Stimulated activated CD4-positive, alpha-beta T cell treated with anti-CD3 and anti-CD28 coated beads, Interleukin-1b, Interleukin-23, amount 100 ng/mL, for 1 hour (primary cell): Measurements from ENCODE around the gene SUSD3.
"Not testable (repeated sequence)": the region's sequence is repeated elsewhere in the genome, so short reads cannot be mapped to it uniquely, and the experiment has no call there.

Source experiments
- DNase-seq, 2 donors: peaks; one replicate each; pipeline ENCODE4 v3.0.0-alpha.2; 2020; ENCODE audit warnings: low read depth in 2 of 2

SUSD3 gene

DNA sequence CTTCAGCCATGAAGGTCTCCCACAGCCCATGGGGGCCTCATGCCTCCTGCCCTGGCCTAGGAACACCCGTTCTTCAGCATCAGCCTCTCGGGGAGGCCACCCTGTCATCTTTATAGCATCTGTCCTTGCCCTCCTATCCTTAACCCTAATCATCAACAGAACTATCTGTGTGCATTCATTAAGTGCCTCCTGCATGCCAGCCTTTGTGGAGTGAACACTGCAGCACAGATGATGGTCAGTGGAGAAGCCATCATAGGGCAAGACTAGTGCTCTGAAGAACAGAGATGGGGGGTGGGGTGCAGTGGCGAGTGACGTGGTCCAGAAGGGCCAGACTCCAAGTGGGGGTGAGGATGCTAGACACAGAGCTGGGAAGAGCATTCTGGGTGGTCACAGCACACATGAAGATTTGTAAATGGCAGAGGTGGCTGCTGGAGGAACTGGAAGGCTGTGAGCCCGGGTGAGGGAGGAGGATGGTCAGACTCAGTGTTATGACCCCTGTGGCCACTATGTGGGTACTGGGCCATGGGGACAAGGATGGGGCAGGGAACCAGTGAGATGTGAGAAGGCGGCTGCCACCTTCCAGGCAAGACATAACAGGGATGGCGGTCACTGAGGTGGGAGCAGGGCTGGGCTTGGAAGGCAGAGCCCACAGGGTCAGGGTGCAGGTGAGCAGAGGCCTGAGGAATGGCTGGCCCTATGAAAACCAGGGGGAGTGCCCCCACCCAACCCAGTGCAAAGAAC lies 33.9 kb downstream of the SUSD3 start:
- no peak for DNase-seq

DNA sequence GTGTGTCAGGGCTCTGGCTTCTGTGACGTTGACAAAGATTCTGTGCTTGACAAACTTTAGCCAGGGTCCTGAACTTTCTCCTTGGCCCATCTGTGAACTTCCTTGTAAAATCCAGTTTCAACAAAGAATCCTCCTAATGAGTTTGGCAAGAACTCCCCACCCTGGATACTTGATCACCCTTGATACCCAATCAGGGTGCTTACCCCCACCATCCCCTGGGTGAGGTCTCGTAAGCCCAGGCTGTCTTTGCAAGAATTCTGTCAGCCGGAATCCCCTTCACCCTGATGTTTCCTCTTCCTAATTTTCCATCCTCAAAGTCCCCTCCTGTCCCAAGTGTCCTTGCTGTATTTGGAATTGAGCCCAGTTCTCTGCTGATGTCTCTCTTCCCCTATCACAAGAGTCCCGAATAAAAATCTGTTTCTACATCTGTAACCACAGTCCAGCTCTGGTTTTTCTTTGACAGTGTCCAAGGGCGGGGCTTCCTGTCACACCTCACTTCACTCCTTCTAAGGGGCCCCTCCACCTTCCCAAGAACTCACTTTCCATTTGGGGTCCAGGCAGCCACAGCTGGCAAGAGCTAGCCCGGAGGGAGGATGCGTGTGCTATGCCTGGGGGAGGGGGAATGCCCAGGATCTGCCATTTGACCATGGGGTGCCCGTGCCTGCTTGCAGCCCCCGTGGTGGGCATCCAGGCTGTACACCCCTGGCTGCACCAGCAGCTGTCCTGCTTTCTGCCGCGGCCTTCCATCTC lies 34.8 kb downstream of the SUSD3 start:
- no peak for DNase-seq

DNA sequence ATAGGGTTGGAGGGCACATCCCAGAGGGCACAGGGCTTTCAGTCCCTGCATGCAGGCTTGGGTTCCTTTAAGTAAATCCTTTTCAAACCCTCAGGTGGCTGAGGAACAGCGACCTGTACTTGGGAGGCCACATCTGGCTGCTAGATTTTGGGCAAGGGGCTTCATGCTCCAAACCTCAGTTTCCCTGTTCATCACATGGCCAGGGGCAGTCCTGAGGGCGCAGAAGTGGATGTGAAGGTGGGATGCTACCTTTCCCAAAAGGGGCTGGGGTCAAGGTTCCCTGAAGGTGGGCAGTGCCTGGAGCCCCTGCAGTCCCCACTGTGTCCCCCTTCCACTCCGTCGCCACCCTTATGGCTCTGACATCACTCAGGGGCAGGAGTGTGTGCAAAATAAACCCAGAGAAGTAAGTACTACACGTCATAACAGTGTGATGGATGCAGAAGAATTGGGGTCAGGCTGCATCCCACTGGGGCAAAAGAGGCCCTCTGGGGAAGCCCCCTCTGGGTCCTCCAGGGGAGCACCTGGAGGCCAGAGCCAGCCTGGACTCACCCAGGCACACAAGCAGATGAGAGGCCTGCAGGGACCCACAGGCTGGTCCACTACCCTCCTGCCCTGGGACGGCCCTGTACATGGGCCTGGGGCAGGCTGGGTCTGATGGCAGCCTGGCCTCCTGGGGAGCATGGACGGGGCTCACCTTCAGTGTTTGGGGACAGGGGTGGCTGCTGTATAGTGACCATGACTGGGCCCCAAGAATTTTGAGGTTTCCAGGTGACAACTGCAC lies 35.6 kb downstream of the SUSD3 start:
- no peak for DNase-seq

DNA sequence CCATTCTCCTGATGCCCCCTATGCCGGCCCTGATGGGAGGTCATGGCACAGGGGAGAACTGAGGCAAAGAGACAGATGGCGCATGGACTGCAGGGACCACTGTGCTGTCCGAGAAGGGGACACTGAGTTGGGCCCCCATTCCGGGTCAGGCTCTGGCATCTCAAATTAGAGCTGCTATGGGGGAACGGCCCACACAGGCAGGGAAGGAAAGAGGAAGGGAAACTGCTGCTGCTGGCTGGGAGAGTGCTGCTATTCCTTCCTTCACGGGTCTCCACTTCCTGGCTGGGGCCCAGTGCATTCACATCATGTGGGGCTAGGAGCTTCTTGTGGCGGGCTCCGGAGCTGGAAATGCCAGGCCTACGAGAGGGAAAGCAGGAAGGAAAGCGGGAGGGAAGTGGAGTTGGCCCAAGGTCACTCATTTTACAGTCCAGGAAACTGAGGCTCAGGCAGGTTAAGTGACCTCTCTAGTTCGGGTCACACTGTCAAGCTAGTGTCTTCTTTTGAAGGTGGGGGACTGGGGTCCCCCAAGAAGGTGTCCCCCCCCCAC lies 36.2 kb downstream of the SUSD3 start:
- no peak for DNase-seq

- peak; percentile 100 for DNase-seq
Measured at GRCh38 chr9:93095205-93096130, 37.0 kb downstream of the SUSD3 start.

GRCh38 chr9:93096131-93096802 lies 37.8 kb downstream of the SUSD3 start, which contains the start of gene CARD19:
Gene CARD19, plus strand, starts transcription at chr9:93096217. Its CDS starts 129 bp downstream, at chr9:93096346.
- DNase-seq, result no peak

- no peak for DNase-seq
Measured at GRCh38 chr9:93096811-93097382, 38.4 kb downstream of the SUSD3 start.

DNA sequence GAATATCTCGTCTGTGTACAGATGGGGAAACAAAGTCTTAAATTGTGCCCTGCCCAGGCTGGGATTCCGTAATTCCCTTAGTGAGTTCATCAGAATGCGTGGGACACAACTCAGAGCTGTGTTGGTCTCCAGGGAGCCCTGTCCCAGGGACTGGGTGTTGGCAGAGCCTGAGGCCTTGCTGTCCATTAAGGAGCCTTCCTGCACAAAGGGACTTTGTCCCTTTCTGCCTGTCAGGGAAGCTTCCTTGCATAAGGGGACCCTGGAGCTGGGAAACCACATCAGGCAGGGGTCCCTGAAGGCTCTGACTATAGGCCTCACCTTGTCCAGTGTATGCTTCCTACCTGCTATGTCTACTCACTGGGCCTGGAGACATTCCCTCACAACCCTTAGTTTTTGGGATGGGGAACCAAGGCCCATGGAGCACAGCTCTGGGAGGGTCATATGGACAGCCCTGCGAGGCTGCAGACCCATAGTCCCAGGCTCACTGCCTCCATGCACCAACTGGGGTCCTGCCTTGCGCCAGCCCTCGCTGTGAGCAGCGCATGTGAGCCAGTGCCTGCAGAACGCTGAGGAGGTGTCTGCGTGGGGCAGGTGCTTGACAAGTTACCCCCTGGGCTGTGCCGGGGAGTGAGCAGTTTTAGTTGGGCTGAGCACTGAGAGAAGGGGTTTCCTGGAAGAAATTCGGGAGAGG lies 39.2 kb downstream of the SUSD3 start:
- DNase-seq, result no peak

GRCh38 chr9:93098236-93098946 lies 39.9 kb downstream of the SUSD3 start:
- no peak for DNase-seq

DNA sequence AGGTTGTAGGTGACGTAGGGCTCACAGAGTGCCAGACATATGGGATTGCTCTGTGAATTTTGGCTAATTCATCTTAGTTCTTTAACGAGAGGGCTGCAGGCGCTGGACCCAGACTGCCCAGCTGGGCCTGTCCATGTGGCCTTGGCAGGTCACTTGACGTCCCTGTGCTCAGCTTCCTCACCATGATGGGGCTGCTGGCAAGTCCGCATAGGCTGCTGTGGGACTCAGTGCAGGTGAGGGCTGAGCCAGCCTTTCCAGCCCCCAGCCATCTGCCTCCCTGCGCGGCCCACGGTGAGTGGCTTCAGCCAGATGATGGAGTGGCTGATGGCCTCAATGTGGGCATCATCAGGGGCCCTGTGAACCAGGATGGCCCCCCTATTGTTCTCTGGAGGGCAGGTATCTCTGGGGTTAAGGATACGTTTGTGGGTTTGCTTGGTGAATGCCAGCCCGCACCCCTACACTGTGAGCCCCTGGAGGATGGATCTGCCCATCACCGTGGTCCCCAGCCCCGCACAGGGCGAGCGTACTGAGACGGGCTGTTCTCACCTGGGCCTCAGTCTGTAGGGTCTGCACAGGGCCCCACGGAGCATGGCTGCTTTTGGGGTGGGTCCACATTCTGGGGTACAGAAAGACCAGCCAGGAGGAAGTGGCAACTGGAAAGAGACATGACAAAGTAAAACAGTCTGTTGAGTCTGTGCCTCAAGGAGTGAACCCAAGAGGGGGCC lies 41.2 kb downstream of the SUSD3 start:
- no peak for DNase-seq

DNA sequence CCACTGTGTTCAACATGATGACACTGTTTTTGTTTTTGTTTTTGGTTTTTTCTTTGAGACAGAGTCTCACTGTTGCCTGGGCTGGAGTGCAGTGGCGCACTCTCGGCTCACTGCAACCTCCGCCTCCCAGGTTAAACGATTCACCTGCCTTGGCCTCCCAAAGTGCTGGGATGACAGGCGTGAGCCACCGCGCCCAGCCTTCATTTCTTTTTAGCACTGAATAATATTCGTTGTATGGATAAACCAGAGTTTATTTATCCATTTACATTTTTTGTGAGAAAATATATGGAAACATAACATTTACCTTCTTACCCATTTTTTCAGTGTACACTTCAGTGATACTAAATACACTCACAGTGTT lies 41.8 kb downstream of the SUSD3 start:
- no peak for DNase-seq

GRCh38 chr9:93101086-93101485 lies 42.6 kb downstream of the SUSD3 start:
- DNase-seq, result not testable (repeated sequence)

DNA sequence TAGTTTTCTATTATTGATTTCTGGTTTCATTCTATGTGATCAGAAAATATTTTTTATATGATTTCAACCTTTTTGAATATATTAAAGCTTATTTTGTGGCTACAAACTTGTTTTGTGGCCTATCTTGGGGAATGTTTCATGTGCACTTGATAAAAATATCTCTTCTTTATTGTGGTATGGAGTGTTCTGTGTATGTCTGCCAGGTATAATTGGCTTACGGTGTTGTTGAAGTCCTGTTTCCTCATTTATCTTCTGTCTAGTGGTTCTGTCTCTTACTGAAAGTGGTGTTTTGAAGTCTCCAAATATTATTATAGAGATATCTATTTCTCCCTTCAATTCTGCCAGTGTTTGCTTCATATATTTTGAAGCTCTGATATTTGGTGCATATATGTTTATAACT lies 47.1 kb downstream of the SUSD3 start:
- no peak for DNase-seq

DNA sequence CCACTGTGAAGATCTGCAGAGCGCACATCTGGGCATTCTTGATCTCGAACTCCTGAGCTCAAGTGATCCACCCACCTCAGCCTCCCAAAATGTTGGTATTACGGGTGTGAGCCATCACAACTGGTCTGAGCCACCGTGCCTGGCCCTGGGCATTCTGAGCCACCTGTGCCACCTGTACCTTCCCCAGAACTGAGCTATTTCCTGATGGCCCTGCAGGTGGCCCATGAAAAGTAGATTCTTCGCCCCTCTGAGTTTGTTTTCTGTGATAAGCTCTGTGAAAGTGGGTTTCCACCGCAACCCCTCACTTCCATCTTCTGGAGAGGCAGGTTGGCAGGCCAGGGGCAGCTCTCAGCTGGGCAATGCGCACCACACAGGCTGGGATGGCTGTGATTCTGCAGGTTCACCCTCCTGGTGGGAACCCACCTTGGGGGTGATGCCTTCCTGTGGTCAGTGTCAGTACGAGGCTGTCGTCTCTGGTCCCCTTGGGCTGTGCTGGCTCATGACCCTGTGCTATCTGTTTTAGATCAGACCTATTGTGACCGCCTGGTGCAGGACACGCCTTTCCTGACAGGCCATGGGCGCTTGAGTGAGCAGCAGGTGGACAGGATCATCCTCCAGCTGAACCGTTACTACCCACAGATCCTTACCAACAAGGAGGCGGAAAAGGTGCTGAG lies 48.8 kb downstream of the SUSD3 start:
- no peak for DNase-seq

DNA sequence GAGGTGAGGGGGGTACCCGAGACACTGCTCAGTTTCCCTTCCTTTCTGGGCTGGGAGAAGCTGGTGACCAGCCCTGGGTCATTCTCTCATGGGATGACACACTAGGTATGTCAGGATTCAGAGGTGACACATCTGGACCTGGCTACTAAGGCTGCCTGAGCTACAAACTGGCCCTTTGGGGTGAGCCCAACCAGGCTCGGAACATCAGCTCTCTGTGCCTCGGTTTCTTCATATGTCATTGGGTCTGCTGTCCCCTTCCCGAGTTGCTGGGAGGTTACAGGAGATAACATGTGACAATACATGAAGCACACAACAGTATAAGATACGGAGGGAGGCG lies 49.3 kb downstream of the SUSD3 start:
- DNase-seq, result no peak

GRCh38 chr9:93108291-93109041 lies 50.0 kb downstream of the SUSD3 start:
- no peak for DNase-seq

DNA sequence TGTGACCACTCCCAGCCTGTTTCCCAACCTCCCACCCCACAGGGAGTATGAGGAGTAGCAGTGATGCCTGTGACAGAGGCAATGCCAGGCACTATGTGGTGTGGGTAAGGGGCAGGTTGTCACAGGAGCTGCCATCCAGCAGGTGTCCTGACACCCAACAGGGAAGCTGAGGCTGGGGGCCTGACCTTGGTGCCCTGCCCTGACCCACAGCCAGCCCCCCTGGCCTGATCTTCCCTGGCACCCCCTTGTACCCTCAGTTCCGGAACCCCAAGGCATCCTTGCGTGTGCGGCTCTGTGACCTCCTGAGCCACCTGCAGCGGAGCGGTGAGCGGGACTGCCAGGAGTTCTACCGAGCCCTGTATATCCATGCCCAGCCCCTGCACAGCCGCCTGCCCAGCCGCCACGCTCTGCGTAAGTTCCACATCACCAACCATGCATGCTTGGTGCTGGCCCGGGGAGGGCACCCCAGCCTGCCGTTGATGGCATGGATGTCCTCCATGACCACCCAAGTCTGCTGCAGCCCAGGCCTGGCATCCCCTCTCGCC lies 51.9 kb downstream of the SUSD3 start:
- DNase-seq, result no peak
